Adrenal gland (tissue), 12 donors: ENCODE measurements around the gene TNFRSF14. TPM values are rescaled to one million over a fixed set of nuclear protein-coding genes. Genes with fewer than 3 reads are reported as not detected.
"Not testable (repeated sequence)": the region's sequence is repeated elsewhere in the genome, so short reads cannot be mapped to it uniquely, and the experiment has no call there.

Source experiments
- DNase-seq, 7 donors: peaks; one replicate each; pipeline ENCODE4 v3.0.0-alpha.2; 2019 to 2020
- H3K27ac ChIP-seq, 5 donors: fragments of 200-600 bp; sonication (generic) in 4 of 5; 1 replicate in 3 of 5; 2 replicates in 2 of 5; pipeline versions ENCODE4 v1.5.1 to v1.8.0; 2016 to 2020; ENCODE audit warnings: mild to moderate bottlenecking in 1 of 5
- H3K27me3 ChIP-seq: fragments of 200-600 bp; 2 replicates; pipeline ENCODE4 v1.8.0; 2021
- H3K36me3 ChIP-seq, 2 donors: fragments of 200-600 bp; replicated peaks in 1 of 2; 1 replicate in 1 of 2; 2 replicates in 1 of 2; pipeline versions ENCODE4 v1.5.1 to v1.8.0; 2018 to 2022
- H3K4me1 ChIP-seq, 2 donors: fragments of 200-600 bp; replicated peaks in 1 of 2; 1 replicate in 1 of 2; 2 replicates in 1 of 2; pipeline versions ENCODE4 v1.5.1 to v1.8.0; 2018 to 2021
- H3K4me3 ChIP-seq, 4 donors: fragments of 200-600 bp; sonication (generic) in 3 of 4; one replicate each; pipeline ENCODE4 v1.5.1; 2016 to 2018
- H3K9me3 ChIP-seq, 3 donors: fragments of 200-600 bp; sonication (generic) in 1 of 3; replicated peaks in 1 of 3; 1 replicate in 2 of 3; 2 replicates in 1 of 3; pipeline versions ENCODE4 v1.5.1 to v1.8.0; 2016 to 2021
- CTCF ChIP-seq, 6 experiments: fragments of 450-650 bp in 4 of 6; fragments of 200-600 bp in 2 of 6; sonication (generic) in 1 of 6; IDR thresholded peaks; 1 replicate in 5 of 6; 2 replicates in 1 of 6; pipeline versions ENCODE4 v1.5.1 to v1.8.0; 2016 to 2021; ENCODE audit warnings: antibody characterized with exemption in 6 of 6, mild to moderate bottlenecking in 2 of 6, moderate library complexity in 1 of 6
- POLR2A ChIP-seq, 2 donors: fragments of 450-650 bp; IDR thresholded peaks; one replicate each; pipeline ENCODE4 v1.6.1; 2017; ENCODE audit warnings: antibody characterized with exemption in 2 of 2, mild to moderate bottlenecking in 2 of 2, moderate library complexity in 1 of 2
- WGBS, 4 donors: extraction: QIAGEN DNeasy Blood & Tissue Kit in 2 of 4; methylation state at CpG; one replicate each; pipeline versions ENCODE4 v1.1.5 to v1.1.7; 2013 to 2017; 5-methylcytosine and 5-hydroxymethylcytosine counted together
- intact Hi-C, 2 donors: fragments of 100-400 bp; cut with DNase I; formaldehyde crosslinking; loops; one replicate each; pipeline versions ENCODE4 v1.14.1 to v1.15.0; 2022 to 2023
- polyA plus RNA-seq, 3 donors: library from polyadenylated mRNA; stranded (reverse); fragments of 200-250 nt in 2 of 3; fragments of 350-450 nt in 1 of 3; fragmentation: Illumina TruSeq in 1 of 3; extraction: RNeasy Lipid Tissue Mini Kit (QIAGEN cat#74804) in 1 of 3; gene quantifications; one replicate each; pipeline ENCODE4 v1.2.3, GENCODE V29; 2013 to 2014
- total RNA-seq, 9 donors: library from RNA; depleted of rRNA in 4 of 9; stranded (reverse); fragments of >200 nt in 4 of 9; fragments of 120-200 nt in 1 of 9; fragmentation: NEBNext Ultra II Directional in 1 of 9; extraction: Animal tissue kit (Norgen Biotek cat#: 25700) in 1 of 9; gene quantifications; one replicate each; pipeline versions ENCODE4 v1.1.0 to v1.2.4, GENCODE V29; 2013 to 2023
- donor health status: healthy with polysubstance abuse.
- donor health status: Bipolar disorder and iron deficiency.
- donor health status: DM: yes; HTN: yes; CAD: no.
- donor health status: DM: no; HTN: no; CAD: no.
- donor health status: DM: no; HTN: no; CAD: no.
- donor health status: DM: yes; HTN: yes; CAD: no.

Gene TNFRSF14
- total and polyA plus RNA-seq, 12 donors = 7.0 to 554 (median 116) TPM

- H3K36me3 ChIP-seq = peaks cover 0 to 6% of the 10 kb centered on the region in 2 donors
- intact Hi-C loops = no loop called here
- H3K27ac ChIP-seq = no peak overlapping the region
- no peaks in the 10 kb centered on the region for H3K27me3 ChIP-seq
- H3K4me1 ChIP-seq = no peaks in the 10 kb centered on the region
- WGBS, 4 donors = 66 to 78% (median 75%) methylated on average over 25 to 34 of the region's 34 CpGs
- TF ChIP-seq POLR2A (IDR thresholded peaks at IDR 0.05) (no peak), CTCF (IDR thresholded peaks at IDR 0.05) (no peak)
- DNase-seq = no peak
- H3K9me3 ChIP-seq = no peaks in the 10 kb centered on the region
- H3K4me3 ChIP-seq = no peak overlapping the region
These were observed 10.2 kb downstream of the TNFRSF14 start for GRCh38 chr1:2566101-2567045.

- intact Hi-C loops = no loop called here
- Histone ChIP-seq H3K4me3 (no peak overlapping the region), H3K9me3 (no peaks in the 10 kb centered on the region), H3K4me1 (no peaks in the 10 kb centered on the region), H3K27ac (no peak overlapping the region), H3K36me3 (no peaks in the 10 kb centered on the region), H3K27me3 (no peaks in the 10 kb centered on the region)
- TF ChIP-seq POLR2A (IDR thresholded peaks at IDR 0.05) = no peak
- no peak for TF ChIP-seq CTCF (IDR thresholded peaks at IDR 0.05)
- no peak for DNase-seq
- WGBS, 4 donors = 71 to 89% (median 73%) methylated on average over 4 to 16 of the region's 16 CpGs
These were observed 11.0 kb downstream of the TNFRSF14 start for GRCh38 chr1:2567083-2567679.

GRCh38 chr1:2568187-2568816, 12.1 kb downstream of the TNFRSF14 start:
- H3K9me3 ChIP-seq, DNase-seq, H3K27ac ChIP-seq, H3K27me3 ChIP-seq, H3K4me1 ChIP-seq, H3K4me3 ChIP-seq, intact Hi-C loops, H3K36me3 ChIP-seq: not testable (repeated sequence)
- WGBS, 4 donors = 30 to 39% (median 32%) methylated on average over 7 to 9 of the region's 17 CpGs; no CpG with 5 or more reads in 1 of the 4 donors

- Histone ChIP-seq H3K27ac (no peak overlapping the region), H3K4me3 (no peak overlapping the region), H3K36me3 (no peaks in the 10 kb centered on the region), H3K9me3 (no peaks in the 10 kb centered on the region), H3K27me3 (no peaks in the 10 kb centered on the region), H3K4me1 (no peaks in the 10 kb centered on the region)
- intact Hi-C loops = no loop called here
- no peak for TF ChIP-seq POLR2A (IDR thresholded peaks at IDR 0.05)
- no peak for TF ChIP-seq CTCF (IDR thresholded peaks at IDR 0.05)
- no peak for DNase-seq
- 75 to 90% (median 83%) methylated on average over 10 to 17 of the region's 17 CpGs for WGBS, 4 donors
These were observed 12.9 kb downstream of the TNFRSF14 start for GRCh38 chr1:2569060-2569459.

GRCh38 chr1:2569703-2570102, 13.5 kb downstream of the TNFRSF14 start:
- not testable (repeated sequence) for H3K27me3 ChIP-seq
- WGBS, 4 donors = 76 to 91% (median 88%) methylated on average over 4 to 13 of the region's 13 CpGs

More at GRCh38 chr1:2569703-2570102, 13.5 kb downstream of the TNFRSF14 start:
- H3K36me3 ChIP-seq, intact Hi-C loops, H3K4me1 ChIP-seq, DNase-seq, H3K27ac ChIP-seq, H3K9me3 ChIP-seq, H3K4me3 ChIP-seq: not testable (repeated sequence)
